ENCODE results near the gene TMEM232.
"Not testable (repeated sequence)": the region's sequence is repeated elsewhere in the genome, so short reads cannot be mapped to it uniquely, and the experiment has no call there.

The TMEM232 gene

GRCh38 chr5:110707260-110707844 lies 19.1 kb downstream of the TMEM232 start:
- no peak for DNase-seq (ENCODE audit: low spot score)

- DNase-seq (ENCODE audit: low spot score) = no peak
Measured at GRCh38 chr5:110705349-110705748, 21.1 kb downstream of the TMEM232 start.

- DNase-seq (ENCODE audit: low spot score) = no peak
Measured at GRCh38 chr5:110703481-110703880, 23.0 kb downstream of the TMEM232 start.

GRCh38 chr5:110702704-110703103 lies 23.8 kb downstream of the TMEM232 start:
- no peak for DNase-seq (ENCODE audit: low spot score)

GRCh38 chr5:110702300-110702699 lies 24.2 kb downstream of the TMEM232 start:
- DNase-seq (ENCODE audit: low spot score) = no peak

GRCh38 chr5:110692669-110693068 lies 33.8 kb downstream of the TMEM232 start:
- not testable (repeated sequence) for DNase-seq (ENCODE audit: low spot score)

- DNase-seq (ENCODE audit: low spot score) = not testable (repeated sequence)
Measured at GRCh38 chr5:110690587-110690986, 35.9 kb downstream of the TMEM232 start.

GRCh38 chr5:110687485-110687884 lies 39.0 kb downstream of the TMEM232 start:
- no peak for DNase-seq (ENCODE audit: low spot score)

- DNase-seq (ENCODE audit: low spot score) = no peak
Measured at GRCh38 chr5:110686270-110686669, 40.2 kb downstream of the TMEM232 start.

GRCh38 chr5:110681953-110682352 lies 44.5 kb downstream of the TMEM232 start:
- DNase-seq (ENCODE audit: low spot score) = no peak

GRCh38 chr5:110681109-110681508 lies 45.4 kb downstream of the TMEM232 start:
- no peak for DNase-seq (ENCODE audit: low spot score)

- DNase-seq (ENCODE audit: low spot score) = not testable (repeated sequence)
Measured at GRCh38 chr5:110676554-110676953, 49.9 kb downstream of the TMEM232 start.

- DNase-seq (ENCODE audit: low spot score) = no peak
Measured at GRCh38 chr5:110665184-110665726, 61.2 kb downstream of the TMEM232 start.

- no peak for DNase-seq (ENCODE audit: low spot score)
Measured at GRCh38 chr5:110663525-110663924, 62.9 kb downstream of the TMEM232 start.

GRCh38 chr5:110658006-110658405 lies 68.5 kb downstream of the TMEM232 start:
- no peak for DNase-seq (ENCODE audit: low spot score)

GRCh38 chr5:110653231-110653970 lies 73.1 kb downstream of the TMEM232 start:
- DNase-seq (ENCODE audit: low spot score) = no peak

- no peak for DNase-seq (ENCODE audit: low spot score)
Measured at GRCh38 chr5:110651507-110651906, 75.0 kb downstream of the TMEM232 start.

GRCh38 chr5:110644357-110644756 lies 82.1 kb downstream of the TMEM232 start:
- DNase-seq (ENCODE audit: low spot score) = no peak

- DNase-seq (ENCODE audit: low spot score) = no peak
Measured at GRCh38 chr5:110638970-110639902, 87.2 kb downstream of the TMEM232 start.

- no peak for DNase-seq (ENCODE audit: low spot score)
Measured at GRCh38 chr5:110634475-110634874, 92.0 kb downstream of the TMEM232 start.

- DNase-seq (ENCODE audit: low spot score) = no peak
Measured at GRCh38 chr5:110631236-110631635, 95.2 kb downstream of the TMEM232 start.

- DNase-seq (ENCODE audit: low spot score) = no peak
Measured at GRCh38 chr5:110630350-110630749, 96.1 kb downstream of the TMEM232 start.

All from kidney tubule cell (primary cell).